GM18508 (cell line): ENCODE results near the gene ICE2.

ENCODE experiments used
- ATAC-seq: cut with Tn5 transposase; IDR thresholded peaks from one replicate; pipeline ENCODE4 v1.9.1; 2021; ENCODE audit warnings: moderate number of reproducible peaks; ENCODE audit not compliant: insufficient read depth, unreplicated experiment

The ICE2 gene

GRCh38 chr15:60478566-60479360 is at the start of gene ICE2:
ICE2 (minus strand) TSS chr15:60479142; CDS start chr15:60477977, 1,165 bp downstream.
- peak; percentile 74 for ATAC-seq

GRCh38 chr15:60528530-60528929 is 49.6 kb upstream of the ICE2 start:
- ATAC-seq, result no peak

- no peak for ATAC-seq
Observed at GRCh38 chr15:60527456-60527855, 48.5 kb upstream of the ICE2 start.

GRCh38 chr15:60526127-60526616 is 47.2 kb upstream of the ICE2 start:
- ATAC-seq, result no peak

- no peak for ATAC-seq
Observed at GRCh38 chr15:60525341-60526039, 46.5 kb upstream of the ICE2 start.

GRCh38 chr15:60523056-60523455 is 44.1 kb upstream of the ICE2 start:
- no peak for ATAC-seq

GRCh38 chr15:60520825-60521368 is 42.0 kb upstream of the ICE2 start:
- peak; percentile 50 for ATAC-seq

- ATAC-seq, result no peak
Observed at GRCh38 chr15:60520013-60520824, 41.3 kb upstream of the ICE2 start.

- no peak for ATAC-seq
Observed at GRCh38 chr15:60519218-60519617, 40.3 kb upstream of the ICE2 start.

GRCh38 chr15:60518511-60518910 is 39.6 kb upstream of the ICE2 start:
- ATAC-seq, result no peak

- ATAC-seq, result no peak
Observed at GRCh38 chr15:60514261-60514881, 35.4 kb upstream of the ICE2 start.

GRCh38 chr15:60513676-60514075 is 34.7 kb upstream of the ICE2 start:
- no peak for ATAC-seq

GRCh38 chr15:60512937-60513336 is 34.0 kb upstream of the ICE2 start:
- no peak for ATAC-seq

- no peak for ATAC-seq
Observed at GRCh38 chr15:60511351-60512031, 32.5 kb upstream of the ICE2 start.

- no peak for ATAC-seq
Observed at GRCh38 chr15:60510006-60510405, 31.1 kb upstream of the ICE2 start.

- ATAC-seq, result no peak
Observed at GRCh38 chr15:60509470-60509869, 30.5 kb upstream of the ICE2 start.

GRCh38 chr15:60508442-60508841 is 29.5 kb upstream of the ICE2 start:
- no peak for ATAC-seq

GRCh38 chr15:60507596-60508424 is 28.9 kb upstream of the ICE2 start:
- ATAC-seq, result peak; percentile 70

- no peak for ATAC-seq
Observed at GRCh38 chr15:60496853-60497252, 17.9 kb upstream of the ICE2 start.
